HepG2 (cell line): ENCODE measurements around the gene ENO1. TPM values are rescaled to one million over a fixed set of nuclear protein-coding genes. Genes with fewer than 3 reads are reported as not detected.

ENCODE experiments used
- ATAC-seq: fragments of 200-7000 bp; cut with Tn5 transposase; 3 replicates; pipeline ENCODE4 v1.9.1; 2020; ENCODE audit warnings: mild to moderate bottlenecking, moderate library complexity
- BruUV-seq: library from RNA; stranded (reverse); fragments of 400-500 nt; replicated peaks from 2 replicates; lab custom pipeline; 2021; lab: Mats Ljungman, UMichigan
- CTCF ChIA-PET: fragments of 300-600 bp; formaldehyde crosslinking; extraction: SDS; loops from one replicate; lab custom pipeline; 2021; ENCODE audit warnings: low total read pairs, inconsistent platforms, low intra/inter-chr PET ratio; lab: Yijun Ruan, JAX
- POLR2A ChIA-PET: fragments of 350-600 bp; sonication (Branson Sonifier 250); formaldehyde crosslinking; loops from one replicate; lab custom pipeline; 2020; ENCODE audit warnings: antibody characterized with exemption, inconsistent platforms; lab: Yijun Ruan, JAX
- DNase-seq: peaks from one replicate; pipeline ENCODE4 v3.0.0-alpha.2; 2015; ENCODE audit warnings: low spot score
- FAIRE-seq: peaks from 3 replicates; lab custom pipeline; 2011; peaks lifted over from hg19 to GRCh38; lab: Jason Lieb, UNC
- H2AFZ ChIP-seq: one replicate; pipeline ENCODE4 v1.6.1; 2011; ENCODE audit warnings: low read length, inconsistent platforms
- H3K27ac ChIP-seq: fragments of 300-600 bp; 3 replicates; pipeline ENCODE4 v1.8.0; 2011; ENCODE audit warnings: mixed run types, mild to moderate bottlenecking, mixed read lengths, low read length, inconsistent platforms; ENCODE audit not compliant: insufficient read depth; ENCODE audit errors: extremely low read length
- H3K27me3 ChIP-seq, 2 experiments: fragments of 200-600 bp in 1 of 2; 2 replicates in 1 of 2; 3 replicates in 1 of 2; pipeline versions ENCODE4 v1.6.0 to v1.8.0; 2011; ENCODE audit warnings: low read length in 2 of 2, mild to moderate bottlenecking in 2 of 2, moderate library complexity in 2 of 2, inconsistent platforms in 1 of 2; ENCODE audit not compliant: insufficient read depth in 2 of 2, control insufficient read depth in 1 of 2
- H3K36me3 ChIP-seq, 2 experiments: fragments of 200-600 bp in 1 of 2; replicated peaks in 1 of 2; 2 replicates in 1 of 2; 3 replicates in 1 of 2; pipeline versions ENCODE4 v1.5.1 to v1.8.0; 2011; ENCODE audit warnings: low read length in 2 of 2, inconsistent platforms in 1 of 2; ENCODE audit not compliant: insufficient read depth in 2 of 2, control insufficient read depth in 1 of 2
- H3K4me1 ChIP-seq: 2 replicates; pipeline ENCODE4 v1.5.1; 2012; ENCODE audit warnings: low read length, inconsistent platforms; ENCODE audit not compliant: insufficient read depth
- H3K4me2 ChIP-seq: 2 replicates; pipeline ENCODE4 v1.6.0; 2011; ENCODE audit warnings: low read depth, low read length, inconsistent platforms
- H3K4me3 ChIP-seq, 3 experiments: fragments of 200-600 bp in 1 of 3; sonication (generic), shearing (Covaris generic) in 1 of 3; replicated peaks in 1 of 3; 2 replicates each; pipeline ENCODE4 v1.5.1; 2011 to 2016; ENCODE audit warnings: low read length in 3 of 3, inconsistent platforms in 2 of 3, low read depth in 2 of 3, mild to moderate bottlenecking in 2 of 3, control low read depth in 1 of 3, mixed read lengths in 1 of 3; ENCODE audit not compliant: insufficient read depth in 1 of 3
- H3K79me2 ChIP-seq: one replicate; pipeline ENCODE4 v1.6.1; 2011; ENCODE audit warnings: low read length, inconsistent platforms; ENCODE audit not compliant: insufficient read depth
- H3K9ac ChIP-seq: 2 replicates; pipeline ENCODE4 v1.6.0; 2011; ENCODE audit warnings: mild to moderate bottlenecking, low read depth, low read length, inconsistent platforms; ENCODE audit not compliant: insufficient read depth
- H3K9me3 ChIP-seq: 2 replicates; pipeline ENCODE4 v1.5.1; 2012; ENCODE audit warnings: mild to moderate bottlenecking, low read length
- H4K20me1 ChIP-seq: 2 replicates; pipeline ENCODE4 v1.6.0; 2011; ENCODE audit warnings: inconsistent platforms, mild to moderate bottlenecking, low read length, moderate library complexity; ENCODE audit not compliant: insufficient read depth
- ARID2 ChIP-seq: sonication (generic); formaldehyde crosslinking; IDR thresholded peaks from 2 replicates; pipeline ENCODE4 v1.8.1; 2022; ENCODE audit warnings: mild to moderate bottlenecking, missing genetic modification reagents, borderline replicate concordance
- BRD4 ChIP-seq: sonication (generic); formaldehyde crosslinking; IDR thresholded peaks from 2 replicates; pipeline ENCODE4 v1.4.0; 2020; ENCODE audit warnings: missing genetic modification reagents
- HDAC6 ChIP-seq: fragments of 200-600 bp; sonication (generic); IDR thresholded peaks from 2 replicates; pipeline ENCODE4 v1.7.0; 2017; ENCODE audit warnings: mild to moderate bottlenecking, antibody characterized with exemption, low read length, low read depth
- JARID2 ChIP-seq: sonication (generic); formaldehyde crosslinking; IDR thresholded peaks from 2 replicates; pipeline ENCODE4 v1.8.1; 2023; ENCODE audit warnings: missing genetic modification reagents, inconsistent platforms; ENCODE audit not compliant: insufficient replicate concordance
- JUND ChIP-seq: sonication (generic); formaldehyde crosslinking; IDR thresholded peaks from 2 replicates; pipeline ENCODE4 v1.8.0; 2022; ENCODE audit warnings: mild to moderate bottlenecking, missing genetic modification reagents
- MTERF4 ChIP-seq: sonication (generic); formaldehyde crosslinking; IDR thresholded peaks from 2 replicates; pipeline ENCODE4 v1.8.0; 2023; ENCODE audit warnings: mild to moderate bottlenecking, missing genetic modification reagents
- MXD4 ChIP-seq: IDR thresholded peaks from 2 replicates; pipeline ENCODE4 v1.6.1; 2016; ENCODE audit warnings: mild to moderate bottlenecking, missing biosample characterization, missing genetic modification reagents
- MYPOP ChIP-seq: sonication (generic); formaldehyde crosslinking; IDR thresholded peaks from 2 replicates; pipeline ENCODE4 v1.8.1; 2023; ENCODE audit warnings: mild to moderate bottlenecking, moderate library complexity, missing genetic modification reagents
- NKX3-1 ChIP-seq: sonication (generic); formaldehyde crosslinking; IDR thresholded peaks from 2 replicates; pipeline ENCODE4 v1.5.0; 2020; ENCODE audit warnings: missing genetic modification reagents
- POGK ChIP-seq: sonication (generic); formaldehyde crosslinking; conservative IDR thresholded peaks from 2 replicates; pipeline ENCODE4 v1.8.0; 2022; ENCODE audit warnings: mild to moderate bottlenecking, moderate library complexity, missing genetic modification reagents
- SSRP1 ChIP-seq: IDR thresholded peaks from 2 replicates; pipeline ENCODE4 v1.6.1; 2016; ENCODE audit warnings: control low read depth
- TRAFD1 ChIP-seq: sonication (generic); formaldehyde crosslinking; IDR thresholded peaks from 2 replicates; pipeline ENCODE4 v1.5.1; 2020; ENCODE audit warnings: missing genetic modification reagents, mild to moderate bottlenecking, borderline replicate concordance
- U2AF2 ChIP-seq: fragments of 200-400 bp; formaldehyde crosslinking; IDR thresholded peaks from 2 replicates; pipeline ENCODE4 v1.6.1; 2017; ENCODE audit warnings: low read depth, mild to moderate bottlenecking, low read length
- XBP1 ChIP-seq: sonication (generic); formaldehyde crosslinking; IDR thresholded peaks from 2 replicates; pipeline ENCODE4 v1.5.0; 2020; ENCODE audit warnings: missing genetic modification reagents
- ZFP1 ChIP-seq: IDR thresholded peaks from 2 replicates; pipeline ENCODE4 v1.6.1; 2016
- ZNF274 ChIP-seq: sonication (generic); formaldehyde crosslinking; IDR thresholded peaks from 2 replicates; pipeline ENCODE4 v1.5.1; 2020; ENCODE audit warnings: mild to moderate bottlenecking, missing genetic modification reagents
- ZNF432 ChIP-seq: sonication (generic); formaldehyde crosslinking; IDR thresholded peaks from 2 replicates; pipeline ENCODE4 v1.5.0; 2020; ENCODE audit warnings: missing genetic modification reagents, mild to moderate bottlenecking, borderline replicate concordance
- ZNF598 ChIP-seq: sonication (generic); formaldehyde crosslinking; IDR thresholded peaks from 2 replicates; pipeline ENCODE4 v1.5.1; 2020; ENCODE audit warnings: mild to moderate bottlenecking, missing genetic modification reagents, borderline replicate concordance
- ZNF878 ChIP-seq: sonication (generic); formaldehyde crosslinking; IDR thresholded peaks from 2 replicates; pipeline ENCODE4 v1.8.1; 2023; ENCODE audit warnings: mild to moderate bottlenecking, missing genetic modification reagents, moderate library complexity
- WGBS: methylation state at CpG from one replicate; pipeline ENCODE4 v1.1.6; 2017; ENCODE audit warnings: low lambda C conversion rate; 5-methylcytosine and 5-hydroxymethylcytosine counted together
- in situ Hi-C: cut with HindIII; loops from 2 replicates; pipeline ENCODE4 v1.10.0; 2017; ENCODE audit warnings: low pct_unique_long_range_greater_than_20kb; ENCODE audit not compliant: extremely low pct_ligation_motif_present
- intact Hi-C: fragments of 100-400 bp; cut with micrococcal nuclease; formaldehyde crosslinking; loops from one replicate; pipeline ENCODE4 v1.10.0; 2022; ENCODE audit not compliant: unreplicated experiment
- polyA plus RNA-seq, 8 experiments: library from polyadenylated mRNA; depleted of rRNA in 3 of 8; stranded (reverse) in 7 of 8; unstranded in 1 of 8; fragments of >200 nt; fragmentation: Illumina TruSeq in 4 of 8; extraction: Trizol in 4 of 8; gene quantifications; 2 replicates each; pipeline versions ENCODE4 v1.2.1 to v1.2.3, GENCODE V29; 2011 to 2016; ENCODE audit warnings: low read depth in 4 of 8, missing spikeins in 1 of 8, mixed read lengths in 1 of 8; ENCODE audit not compliant: insufficient read depth in 1 of 8
- total RNA-seq, 5 experiments: library from RNA; depleted of rRNA; stranded (reverse); fragments of >200 nt; fragmentation: Illumina TruSeq; extraction: Trizol; gene quantifications; 2 replicates each; pipeline ENCODE4 v1.2.3, GENCODE V29; 2016; ENCODE audit warnings: low read depth in 1 of 5

The ENO1 gene
- total and polyA plus RNA-seq, 2 of the 13 experiments (the other 11 are each of a cell fraction or from before 2014, with no cell fraction given), result 1,559 to 3,103 TPM

- WGBS, result 85% methylated on average over 12 of the region's 12 CpGs
- Histone ChIP-seq H4K20me1 (peaks cover 59% of the 10 kb centered on the region), H3K9me3 (no peaks in the 10 kb centered on the region), H3K27ac (peak overlapping the region; percentile 75), H3K36me3 (peaks cover 24 to 41% of the 10 kb centered on the region in 2 experiments), H3K4me2 (0 out of 2 replicates have a peak overlapping the region, but pooled peaks have one; percentile 18), H3K79me2 (no peaks in the 10 kb centered on the region), H3K27me3 (no peaks in the 10 kb centered on the region), H3K4me3 (no peak overlapping the region), H2AFZ (no peak overlapping the region), H3K9ac (no peak overlapping the region), H3K4me1 (peaks cover 99% of the 10 kb centered on the region)
- no TSS peak for BruUV-seq
- ATAC-seq, result peak; percentile 3
- peak; percentile 60 for FAIRE-seq
- ChIA-PET POLR2A (interaction anchor here (1.4 to 13.6 kb wide), 5 partner anchors 10 to 43 kb away, joined by 4 to 116 read pairs (median 19); partner anchors contain the start of gene ENO1), CTCF (no interaction called here)
- in situ Hi-C loops, result no loop called here
- intact Hi-C loops, result loop anchor here (2.0 to 5.0 kb wide), 2 partner anchors 42 to 130 kb away; partner anchors contain the start of gene RERE
- DNase-seq, result peak; percentile 60
- TF ChIP-seq TRAFD1 (CRISPR knock-in tag), result no peak
- 0 out of 2 replicates have a peak, but pooled peaks have one; percentile 47 for TF ChIP-seq ZNF274
- 0 out of 2 replicates have a peak, but pooled peaks have one; percentile 14 for TF ChIP-seq SSRP1
- TF ChIP-seq ARID2 (CRISPR knock-in tag), result no peak
- TF ChIP-seq NKX3-1 (CRISPR knock-in tag), result no peak
- TF ChIP-seq MTERF4, result 0 out of 2 replicates have a peak, but pooled peaks have one; percentile 51
- no peak for TF ChIP-seq ZFP1 (CRISPR knock-in tag)
- TF ChIP-seq ZNF598 (CRISPR knock-in tag), result peak; percentile 27; the same call in 1 of the 2 replicates
- TF ChIP-seq JUND (CRISPR knock-in tag), result no peak
- no peak for TF ChIP-seq MYPOP
- no peak for TF ChIP-seq POGK
- no peak for TF ChIP-seq JARID2 (CRISPR knock-in tag)
- TF ChIP-seq ZNF432, result no peak
- no peak for TF ChIP-seq HDAC6
- TF ChIP-seq BRD4 (CRISPR knock-in tag), result no peak
- TF ChIP-seq ZNF878 (CRISPR knock-in tag), result 0 out of 2 replicates have a peak, but pooled peaks have one; percentile 27
- TF ChIP-seq U2AF2, result no peak
- no peak for TF ChIP-seq MXD4 (CRISPR knock-in tag)
- no peak for TF ChIP-seq XBP1 (CRISPR knock-in tag)
Observed at GRCh38 chr1:8858888-8859706, 19.4 kb downstream of the ENO1 start.
